Measurements from ENCODE around the gene NFX1. TPM values are rescaled to one million over a fixed set of nuclear protein-coding genes. Genes with fewer than 3 reads are reported as not detected.

Gene NFX1
- total and polyA plus RNA-seq, 9 of the 15 experiments (the other 6 are each of a cell fraction or from before 2014, with no cell fraction given): 8.8 to 38.9 (median 26.8) TPM

DNA sequence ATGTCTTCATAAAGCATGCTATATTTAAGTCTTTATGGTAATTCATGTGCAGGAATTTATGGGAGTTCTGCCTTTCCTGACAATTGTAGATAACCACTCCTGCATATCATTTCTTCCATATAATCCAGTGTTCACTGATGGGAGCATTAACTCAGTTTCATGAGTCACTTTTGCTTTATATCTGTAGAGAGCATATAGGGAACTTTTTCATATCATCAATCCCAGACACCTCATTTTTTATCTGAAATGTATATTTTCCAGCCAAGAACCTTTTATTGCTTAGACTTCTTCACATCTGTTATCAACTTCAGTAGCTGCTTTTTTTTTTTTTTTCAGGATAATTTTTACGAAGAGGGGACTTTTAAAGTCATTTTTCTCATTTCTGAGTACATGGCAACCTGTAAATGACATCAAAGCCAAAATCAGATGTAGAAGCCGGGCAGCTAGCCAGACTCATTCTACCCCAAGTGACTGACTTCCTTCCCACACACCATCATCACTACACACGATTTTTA is 41.1 kb downstream of the NFX1 start (continued):
- TF ChIP-seq, protein P1, sequence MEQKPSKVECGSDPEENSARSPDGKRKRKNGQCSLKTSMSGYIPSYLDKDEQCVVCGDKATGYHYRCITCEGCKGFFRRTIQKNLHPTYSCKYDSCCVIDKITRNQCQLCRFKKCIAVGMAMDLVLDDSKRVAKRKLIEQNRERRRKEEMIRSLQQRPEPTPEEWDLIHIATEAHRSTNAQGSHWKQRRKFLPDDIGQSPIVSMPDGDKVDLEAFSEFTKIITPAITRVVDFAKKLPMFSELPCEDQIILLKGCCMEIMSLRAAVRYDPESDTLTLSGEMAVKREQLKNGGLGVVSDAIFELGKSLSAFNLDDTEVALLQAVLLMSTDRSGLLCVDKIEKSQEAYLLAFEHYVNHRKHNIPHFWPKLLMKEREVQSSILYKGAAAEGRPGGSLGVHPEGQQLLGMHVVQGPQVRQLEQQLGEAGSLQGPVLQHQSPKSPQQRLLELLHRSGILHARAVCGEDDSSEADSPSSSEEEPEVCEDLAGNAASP (IDR thresholded peaks at IDR 0.05): no peak
- TF ChIP-seq SNRNP70 (optimal IDR thresholded peaks at IDR 0.05; ENCODE audit: low read depth, low read length) (no peak), TBL1XR1 (IDR thresholded peaks at IDR 0.05; ENCODE audit: low read length in 2 of 2) (peak in 1 of 2 experiments; percentile 31; a peak in 1 of 4 replicates), MEIS2 (IDR thresholded peaks at IDR 0.05; ENCODE audit: partially characterized antibody) (peak; percentile 50), SOX6 (IDR thresholded peaks at IDR 0.05) (peak; percentile 69), DPF2 (IDR thresholded peaks at IDR 0.05) (peak; percentile 83), CC2D1A (IDR thresholded peaks at IDR 0.05) (peak; percentile 80; the same call in 1 of the 2 replicates), TEAD4 (IDR thresholded peaks at IDR 0.05; ENCODE audit: low read length) (peak; percentile 94), TEAD4 (CRISPR knock-in tag; IDR thresholded peaks at IDR 0.05; ENCODE audit: borderline replicate concordance) (no peak), CBFA2T2 (conservative IDR thresholded peaks at IDR 0.05) (peak; percentile 92), ZNF311 (CRISPR knock-in tag; IDR thresholded peaks at IDR 0.05) (no peak), TAL1 (IDR thresholded peaks at IDR 0.05) (peak; percentile 94)
- TF ChIP-seq, protein P2, sequence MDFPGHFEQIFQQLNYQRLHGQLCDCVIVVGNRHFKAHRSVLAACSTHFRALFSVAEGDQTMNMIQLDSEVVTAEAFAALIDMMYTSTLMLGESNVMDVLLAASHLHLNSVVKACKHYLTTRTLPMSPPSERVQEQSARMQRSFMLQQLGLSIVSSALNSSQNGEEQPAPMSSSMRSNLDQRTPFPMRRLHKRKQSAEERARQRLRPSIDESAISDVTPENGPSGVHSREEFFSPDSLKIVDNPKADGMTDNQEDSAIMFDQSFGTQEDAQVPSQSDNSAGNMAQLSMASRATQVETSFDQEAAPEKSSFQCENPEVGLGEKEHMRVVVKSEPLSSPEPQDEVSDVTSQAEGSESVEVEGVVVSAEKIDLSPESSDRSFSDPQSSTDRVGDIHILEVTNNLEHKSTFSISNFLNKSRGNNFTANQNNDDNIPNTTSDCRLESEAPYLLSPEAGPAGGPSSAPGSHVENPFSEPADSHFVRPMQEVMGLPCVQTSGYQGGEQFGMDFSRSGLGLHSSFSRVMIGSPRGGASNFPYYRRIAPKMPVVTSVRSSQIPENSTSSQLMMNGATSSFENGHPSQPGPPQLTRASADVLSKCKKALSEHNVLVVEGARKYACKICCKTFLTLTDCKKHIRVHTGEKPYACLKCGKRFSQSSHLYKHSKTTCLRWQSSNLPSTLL (IDR thresholded peaks at IDR 0.05): no peak

Data from K562 (cell line).